Measurements from ENCODE around the gene CDK5.

The CDK5 gene

GRCh38 chr7:151099486-151100211 lies 42.0 kb upstream of the CDK5 start:
- no peak for TF ChIP-seq CTCF (IDR thresholded peaks at IDR 0.05; ENCODE audit: low read depth, low read length)
- no peak overlapping the region for H3K4me3 ChIP-seq (ENCODE audit: low read depth, low read length)

DNA sequence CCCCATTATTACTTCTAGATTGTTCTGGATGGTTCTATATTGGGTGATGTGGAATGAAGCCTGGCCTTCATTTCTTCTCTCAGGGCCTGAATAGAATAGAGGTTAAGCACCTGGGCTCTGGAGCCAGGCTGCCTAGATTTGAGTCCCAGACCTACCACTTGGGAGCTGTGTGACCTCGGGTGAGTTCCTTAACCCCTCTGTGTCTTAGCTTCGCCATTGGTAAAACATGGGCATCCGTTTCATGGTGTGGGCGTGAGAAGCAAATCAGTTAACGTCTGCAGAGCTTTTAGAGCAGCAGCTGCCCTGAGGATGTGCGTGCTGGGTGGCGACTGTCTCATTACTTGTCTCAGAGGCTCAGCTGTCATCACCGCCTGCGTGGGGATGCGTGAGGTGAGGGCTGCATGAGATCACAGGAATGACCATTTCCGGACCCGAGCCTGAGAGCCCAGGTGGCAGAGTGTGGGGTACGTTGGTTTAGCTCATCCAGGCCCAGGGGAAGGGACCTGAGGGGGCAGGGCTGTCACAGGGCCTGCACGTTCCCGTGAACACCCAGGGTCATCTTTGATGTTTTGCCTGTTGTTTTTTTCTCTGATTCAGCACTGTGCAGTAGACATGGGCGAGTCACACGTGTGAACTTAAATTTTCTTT lies 38.3 kb upstream of the CDK5 start:
- H3K4me3 ChIP-seq (ENCODE audit: low read depth, low read length) = no peak overlapping the region
- no peak for TF ChIP-seq CTCF (IDR thresholded peaks at IDR 0.05; ENCODE audit: low read depth, low read length)

GRCh38 chr7:151095123-151095797 lies 37.6 kb upstream of the CDK5 start:
- no peak for TF ChIP-seq CTCF (IDR thresholded peaks at IDR 0.05; ENCODE audit: low read depth, low read length)

DNA sequence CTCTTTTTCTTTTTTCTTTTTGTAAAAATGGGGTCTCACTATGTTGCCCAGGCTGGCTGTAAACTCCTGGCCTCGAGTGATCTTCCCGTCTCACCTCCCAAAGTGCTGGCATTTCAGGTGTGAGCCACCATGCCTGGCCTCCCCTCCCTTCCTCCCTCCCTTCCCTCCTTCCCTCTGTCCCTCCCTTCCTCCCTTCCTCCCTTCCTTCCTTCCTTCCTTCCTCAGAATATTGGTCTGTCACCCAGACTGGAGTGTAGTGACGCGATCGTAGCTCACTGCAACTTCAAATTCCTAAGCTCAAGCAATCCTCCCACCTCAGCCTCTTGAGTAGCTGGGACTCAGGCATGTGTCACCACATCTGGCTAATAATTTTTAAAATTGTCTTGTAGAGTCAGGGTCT lies 37.0 kb upstream of the CDK5 start:
- H3K4me3 ChIP-seq (ENCODE audit: low read depth, low read length) = no peak overlapping the region
- TF ChIP-seq CTCF (IDR thresholded peaks at IDR 0.05; ENCODE audit: low read depth, low read length) = no peak

More at GRCh38 chr7:151095123-151095797, 37.6 kb upstream of the CDK5 start:
- no peak overlapping the region for H3K4me3 ChIP-seq (ENCODE audit: low read depth, low read length)

DNA sequence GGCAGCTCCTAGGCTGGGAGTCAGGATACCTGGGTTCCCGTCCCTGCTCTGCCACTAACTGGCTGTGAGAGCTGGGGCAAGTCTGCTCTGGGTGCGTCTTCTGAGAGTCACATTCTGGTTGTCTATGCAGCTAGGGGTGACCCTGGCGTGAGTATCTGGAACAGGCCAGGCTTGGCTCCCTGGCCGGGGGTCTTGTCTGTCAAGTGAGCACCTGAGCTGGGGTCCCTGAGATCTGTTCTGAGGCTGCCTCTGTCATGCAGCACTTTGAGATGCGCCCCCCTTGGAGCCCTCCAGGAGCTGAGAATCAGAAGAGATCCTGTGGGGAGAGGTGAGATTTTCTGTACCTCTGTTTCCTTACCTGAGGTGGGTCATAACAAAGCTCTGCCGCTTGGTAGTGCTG lies 36.1 kb upstream of the CDK5 start:
- TF ChIP-seq CTCF (IDR thresholded peaks at IDR 0.05; ENCODE audit: low read depth, low read length) = no peak
- no peak overlapping the region for H3K4me3 ChIP-seq (ENCODE audit: low read depth, low read length)

DNA sequence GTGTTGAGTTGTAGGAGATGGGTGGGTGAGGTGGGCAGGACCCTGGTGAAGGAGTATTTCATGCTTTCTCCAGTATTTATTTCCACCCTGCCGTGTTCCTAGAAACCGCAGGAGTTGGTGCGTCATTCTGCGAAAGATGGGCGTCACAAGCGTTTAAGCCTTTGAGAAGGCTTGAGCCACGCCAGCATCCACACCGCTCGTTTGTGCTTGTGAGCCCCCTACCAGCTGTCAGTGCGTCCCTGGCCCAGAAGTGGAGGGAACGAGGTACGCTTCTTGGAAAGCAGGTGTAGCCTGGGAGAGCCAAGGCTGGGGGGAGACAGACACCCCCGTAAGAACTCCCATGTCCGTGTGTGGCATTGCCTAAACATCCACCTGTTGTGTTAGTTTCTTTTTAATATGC lies 34.3 kb upstream of the CDK5 start:
- TF ChIP-seq CTCF (IDR thresholded peaks at IDR 0.05; ENCODE audit: low read depth, low read length) = no peak
- H3K4me3 ChIP-seq (ENCODE audit: low read depth, low read length) = no peak overlapping the region

- TF ChIP-seq CTCF (IDR thresholded peaks at IDR 0.05; ENCODE audit: low read depth, low read length) = peak; percentile 51
These were observed 33.7 kb upstream of the CDK5 start for GRCh38 chr7:151091431-151091830.

More at GRCh38 chr7:151091431-151091830, 33.7 kb upstream of the CDK5 start:
- H3K4me3 ChIP-seq (ENCODE audit: low read depth, low read length) = no peak overlapping the region
